NB4 (cell line): ENCODE data around the gene TGFBR3.

Experiments used
- MYC ChIP-seq: IDR thresholded peaks from 2 replicates; pipeline ENCODE4 v1.6.1; 2011; ENCODE audit warnings: low read depth, low read length
- POLR2A ChIP-seq: IDR thresholded peaks from 2 replicates; pipeline ENCODE4 v1.6.1; 2011; ENCODE audit warnings: mild to moderate bottlenecking; ENCODE audit not compliant: insufficient read length; ENCODE audit errors: extremely low read depth
- TF ChIP-seq, protein P1 (sequence below): IDR thresholded peaks from one replicate; pipeline ENCODE4 v1.5.1; 2012; ENCODE audit warnings: low read depth, low read length
- TF ChIP-seq, protein P2 (sequence below): IDR thresholded peaks from 2 replicates; pipeline ENCODE4 v1.6.1; 2011; ENCODE audit warnings: low read depth, low read length

DNA sequence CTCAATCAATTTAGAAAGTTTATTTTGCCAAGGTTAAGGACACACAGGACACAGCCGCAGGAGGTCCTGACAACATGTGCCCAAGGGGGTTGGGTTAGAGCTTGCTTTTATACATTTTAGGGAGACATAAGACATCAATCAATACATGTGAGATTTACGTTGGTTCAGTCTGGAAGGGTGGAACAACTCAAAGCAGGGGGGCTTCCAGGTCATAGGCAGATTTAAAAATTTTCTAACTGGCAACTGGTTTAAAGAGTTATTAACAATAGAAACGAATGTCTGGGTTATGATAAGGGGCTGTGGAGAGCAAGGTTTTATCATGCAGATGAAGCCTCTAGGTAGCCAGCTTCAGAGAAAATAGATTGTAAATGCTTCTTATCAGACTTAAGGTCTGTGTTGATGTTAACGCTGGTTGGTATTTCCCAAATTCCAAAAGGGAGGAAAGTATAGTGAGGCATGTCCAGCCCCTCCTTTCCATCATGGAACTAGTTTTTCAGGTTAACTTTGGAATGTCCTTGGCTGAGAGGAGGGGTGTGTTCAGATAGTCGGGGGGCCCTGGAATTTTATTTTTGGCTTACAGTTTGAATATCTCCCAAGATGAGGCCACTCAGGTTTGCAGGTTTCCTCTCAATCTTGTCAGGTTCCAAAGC is 31.0 kb upstream of the TGFBR3 start:
- TF ChIP-seq, protein P1, sequence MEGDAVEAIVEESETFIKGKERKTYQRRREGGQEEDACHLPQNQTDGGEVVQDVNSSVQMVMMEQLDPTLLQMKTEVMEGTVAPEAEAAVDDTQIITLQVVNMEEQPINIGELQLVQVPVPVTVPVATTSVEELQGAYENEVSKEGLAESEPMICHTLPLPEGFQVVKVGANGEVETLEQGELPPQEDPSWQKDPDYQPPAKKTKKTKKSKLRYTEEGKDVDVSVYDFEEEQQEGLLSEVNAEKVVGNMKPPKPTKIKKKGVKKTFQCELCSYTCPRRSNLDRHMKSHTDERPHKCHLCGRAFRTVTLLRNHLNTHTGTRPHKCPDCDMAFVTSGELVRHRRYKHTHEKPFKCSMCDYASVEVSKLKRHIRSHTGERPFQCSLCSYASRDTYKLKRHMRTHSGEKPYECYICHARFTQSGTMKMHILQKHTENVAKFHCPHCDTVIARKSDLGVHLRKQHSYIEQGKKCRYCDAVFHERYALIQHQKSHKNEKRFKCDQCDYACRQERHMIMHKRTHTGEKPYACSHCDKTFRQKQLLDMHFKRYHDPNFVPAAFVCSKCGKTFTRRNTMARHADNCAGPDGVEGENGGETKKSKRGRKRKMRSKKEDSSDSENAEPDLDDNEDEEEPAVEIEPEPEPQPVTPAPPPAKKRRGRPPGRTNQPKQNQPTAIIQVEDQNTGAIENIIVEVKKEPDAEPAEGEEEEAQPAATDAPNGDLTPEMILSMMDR = no peak
- TF ChIP-seq POLR2A = no peak
- TF ChIP-seq, protein P2, sequence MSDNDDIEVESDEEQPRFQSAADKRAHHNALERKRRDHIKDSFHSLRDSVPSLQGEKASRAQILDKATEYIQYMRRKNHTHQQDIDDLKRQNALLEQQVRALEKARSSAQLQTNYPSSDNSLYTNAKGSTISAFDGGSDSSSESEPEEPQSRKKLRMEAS = no peak
- TF ChIP-seq MYC = no peak
